Lower leg skin (tissue), 4 donors: ENCODE data around the gene HMGN1. TPM values are rescaled to one million over a fixed set of nuclear protein-coding genes. Genes with fewer than 3 reads are reported as not detected.

Experiments used
- DNase-seq, 2 donors: peaks; one replicate each; pipeline ENCODE4 v3.0.0-alpha.2; 2019; ENCODE audit warnings: low spot score in 2 of 2
- H3K4me3 ChIP-seq: fragments of 200-600 bp; sonication (generic); 2 replicates; pipeline ENCODE4 v1.5.1; 2017; ENCODE audit warnings: mild to moderate bottlenecking, low read depth; ENCODE audit not compliant: poor library complexity, severe bottlenecking
- CTCF ChIP-seq, 3 donors: fragments of 450-650 bp; IDR thresholded peaks; one replicate each; pipeline ENCODE4 v1.5.1; 2016; ENCODE audit warnings: antibody characterized with exemption in 3 of 3, mild to moderate bottlenecking in 3 of 3, moderate library complexity in 2 of 3
- POLR2A ChIP-seq, 2 donors: fragments of 450-650 bp; IDR thresholded peaks; one replicate each; pipeline ENCODE4 v1.6.1; 2016 to 2017; ENCODE audit warnings: antibody characterized with exemption in 2 of 2, mild to moderate bottlenecking in 1 of 2, moderate library complexity in 1 of 2
- WGBS, 2 donors: methylation state at CpG; one replicate each; pipeline ENCODE4 v1.1.5; 2018; 5-methylcytosine and 5-hydroxymethylcytosine counted together
- intact Hi-C: fragments of 100-400 bp; cut with DNase I; formaldehyde crosslinking; loops from one replicate; pipeline ENCODE4 v1.15.0; 2023; ENCODE audit warnings: low total_unique reads
- total RNA-seq, 4 donors: library from RNA; depleted of rRNA; stranded (reverse); fragments of >200 nt; gene quantifications; one replicate each; pipeline ENCODE4 v1.1.0, GENCODE V29; 2016

HMGN1 gene
- total RNA-seq, 4 donors from 2014 or later = 103 to 126 (median 111) TPM

DNA sequence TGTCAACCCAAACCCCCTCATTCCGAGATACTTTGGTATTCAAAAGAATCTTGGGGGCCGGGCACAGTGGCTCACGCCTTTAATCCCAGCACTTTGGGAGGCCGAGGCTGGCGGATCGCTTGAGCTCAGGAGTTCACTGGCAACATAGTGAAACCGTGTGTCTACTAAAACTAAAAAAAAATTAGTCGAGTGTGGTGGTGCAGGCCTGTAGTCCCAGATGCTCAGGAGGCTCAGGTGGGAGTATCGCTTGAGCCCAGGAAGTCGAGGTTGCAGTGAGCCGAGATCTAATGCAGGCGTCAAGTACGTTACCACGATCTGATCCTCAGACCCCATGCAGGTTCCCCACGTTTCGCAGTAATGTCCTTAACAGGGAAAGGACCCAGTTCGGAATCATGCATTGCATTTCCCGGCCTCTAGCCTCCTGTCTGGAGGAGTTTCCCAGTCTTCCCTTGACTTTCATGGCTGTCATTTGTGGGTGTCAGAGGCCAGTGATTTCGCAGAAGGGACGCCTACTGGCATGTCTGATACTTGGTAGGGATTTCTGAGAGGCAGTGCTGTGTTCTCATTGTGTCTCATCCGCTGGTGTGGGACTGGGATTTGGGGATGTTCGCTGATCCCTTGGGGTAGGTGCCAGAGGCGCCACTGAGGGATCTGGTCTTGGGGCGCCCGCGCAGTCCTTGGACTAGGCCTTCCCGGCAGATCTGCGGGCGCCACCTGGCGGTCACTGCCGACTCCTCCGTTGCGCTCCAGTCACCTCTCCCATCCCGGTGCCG, 39.3 kb upstream of the HMGN1 start:
- WGBS, 2 donors = 7 to 21% methylated on average over 34 to 35 of the region's 35 CpGs
- TF ChIP-seq POLR2A (IDR thresholded peaks at IDR 0.05) (no peak), CTCF (IDR thresholded peaks at IDR 0.05) (peak in 1 of 3 donors; percentile 69)
- peak overlapping the region; percentile 4 for H3K4me3 ChIP-seq
- intact Hi-C loops = loop anchor here (5.0 kb wide), 1 partner anchor 76 kb away; the partner anchor contains the start of gene BRWD1
- peak; percentile 87 to 98 for DNase-seq

DNA sequence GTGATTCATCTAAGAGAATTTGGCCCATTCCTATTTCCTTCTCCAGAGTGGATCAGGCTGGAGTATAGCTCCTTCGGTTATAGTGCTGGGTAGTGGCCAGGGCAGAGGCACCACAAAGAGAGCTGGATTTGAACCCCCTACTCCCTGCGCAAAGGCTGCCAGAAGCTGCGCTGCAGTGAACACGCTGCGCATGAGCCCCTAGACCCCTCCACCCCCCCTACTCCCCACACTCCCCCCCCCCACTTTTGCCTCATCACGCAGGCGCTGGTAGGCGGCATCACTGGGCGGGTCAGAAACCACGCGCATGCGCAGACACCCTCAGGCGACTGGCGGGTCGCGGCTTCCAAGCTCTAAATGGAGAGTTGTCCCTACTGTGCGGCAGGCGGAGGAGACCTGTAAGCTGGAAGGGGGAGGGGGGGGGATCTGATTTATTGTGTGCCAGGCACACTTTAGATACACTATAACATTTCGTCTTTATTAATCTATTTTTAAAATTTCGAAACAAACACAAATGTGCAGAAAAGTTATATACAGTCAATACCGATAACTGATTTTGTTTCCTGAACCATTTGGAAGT, 38.7 kb upstream of the HMGN1 start:
- 1 to 25% methylated on average over 17 to 21 of the region's 21 CpGs for WGBS, 2 donors
- TF ChIP-seq CTCF (IDR thresholded peaks at IDR 0.05) (no peak), POLR2A (IDR thresholded peaks at IDR 0.05) (no peak)
- no peak overlapping the region for H3K4me3 ChIP-seq
- peak; percentile 84 to 98 for DNase-seq
- intact Hi-C loops = loop anchor here (5.0 kb wide), 1 partner anchor 75 kb away; the partner anchor contains the start of gene BRWD1

GRCh38 chr21:39386899-39387298, 38.0 kb upstream of the HMGN1 start:
- WGBS, 2 donors = 93 to 94% methylated on average over 11 of the region's 11 CpGs
- DNase-seq = peak in 1 of 2 donors; percentile 48
- TF ChIP-seq CTCF (IDR thresholded peaks at IDR 0.05) = no peak
- no peak for TF ChIP-seq POLR2A (IDR thresholded peaks at IDR 0.05)
- H3K4me3 ChIP-seq = no peak overlapping the region
- intact Hi-C loops = loop anchor here (5.0 kb wide), 1 partner anchor 75 kb away; the partner anchor contains the start of gene BRWD1

- intact Hi-C loops = loop anchor here (5.0 kb wide), 1 partner anchor 74 kb away; the partner anchor contains the start of gene BRWD1
- peak overlapping the region; percentile 4 for H3K4me3 ChIP-seq
- no peak for TF ChIP-seq POLR2A (IDR thresholded peaks at IDR 0.05)
- TF ChIP-seq CTCF (IDR thresholded peaks at IDR 0.05) = no peak
- DNase-seq = no peak
- 43 to 54% methylated on average over 13 of the region's 13 CpGs for WGBS, 2 donors
Measured at GRCh38 chr21:39386194-39386593, 37.3 kb upstream of the HMGN1 start.

- intact Hi-C loops = loop anchor here (5.0 kb wide), 1 partner anchor 73 kb away; the partner anchor contains the start of gene BRWD1
- TF ChIP-seq POLR2A (IDR thresholded peaks at IDR 0.05) = no peak
- TF ChIP-seq CTCF (IDR thresholded peaks at IDR 0.05) = no peak
- peak; percentile 26 to 89 for DNase-seq
- peak overlapping the region; percentile 4 for H3K4me3 ChIP-seq
- WGBS, 2 donors = 63 to 72% methylated on average over 32 to 39 of the region's 50 CpGs
Measured at GRCh38 chr21:39385299-39386145, 36.6 kb upstream of the HMGN1 start.
